Measurements from ENCODE around the gene FMO1. TPM values are rescaled to one million over a fixed set of nuclear protein-coding genes. Genes with fewer than 3 reads are reported as not detected.

The FMO1 gene
- total and polyA plus RNA-seq, 7 experiments from 2014 or later: not detected

GRCh38 chr1:171257607-171258076 lies 9.3 kb downstream of the FMO1 start:
- Mint-ChIP-seq H3K4me3 (no peak overlapping the region), H3K36me3 (no peaks in the 10 kb centered on the region), H3K27me3 (peaks cover 17 to 29% (median 23%) of the 10 kb centered on the region in 5 donors), H3K4me1 (peaks cover 0 to 7% (median 0%) of the 10 kb centered on the region in 7 donors), H3K27ac (no peak overlapping the region), H3K9me3 (peaks cover 0 to 2% (median 0%) of the 10 kb centered on the region in 11 donors)
- Histone ChIP-seq H3K4me3 (ENCODE audit: low read length) (no peak overlapping the region), H3K9me3 (ENCODE audit: control insufficient read depth in 2 of 3, low read length in 3 of 3) (no peaks in the 10 kb centered on the region), H3K27ac (ENCODE audit: low read depth, low read length) (no peak overlapping the region), H3K4me1 (ENCODE audit: control insufficient read depth in 2 of 2, insufficient read depth in 2 of 2, low read length in 2 of 2) (no peaks in the 10 kb centered on the region), H3K36me3 (ENCODE audit: control insufficient read depth in 2 of 3, insufficient read depth in 3 of 3, low read length in 3 of 3) (no peaks in the 10 kb centered on the region), H3K27me3 (ENCODE audit: control insufficient read depth in 2 of 2, insufficient read depth in 2 of 2, low read length in 2 of 2) (no peaks in the 10 kb centered on the region)
- ChIA-PET POLR2A (no interaction called here), CTCF (no interaction called here)
- no peak for DNase-seq
- no peak for ATAC-seq
- intact Hi-C loops (cut with micrococcal nuclease): no loop called here

- Histone ChIP-seq H3K4me1 (ENCODE audit: control insufficient read depth in 2 of 2, insufficient read depth in 2 of 2, low read length in 2 of 2) (no peaks in the 10 kb centered on the region), H3K4me3 (ENCODE audit: low read length) (no peak overlapping the region), H3K27ac (ENCODE audit: low read depth, low read length) (no peak overlapping the region), H3K36me3 (ENCODE audit: control insufficient read depth in 2 of 3, insufficient read depth in 3 of 3, low read length in 3 of 3) (no peaks in the 10 kb centered on the region), H3K9me3 (ENCODE audit: control insufficient read depth in 2 of 3, low read length in 3 of 3) (no peaks in the 10 kb centered on the region), H3K27me3 (ENCODE audit: control insufficient read depth in 2 of 2, insufficient read depth in 2 of 2, low read length in 2 of 2) (no peaks in the 10 kb centered on the region)
- H3K9me3 Mint-ChIP-seq: peaks cover 0 to 2% (median 0%) of the 10 kb centered on the region in 11 donors
- ChIA-PET CTCF (no interaction called here), POLR2A (no interaction called here)
- no peaks in the 10 kb centered on the region for H3K4me1 Mint-ChIP-seq
- no peak for ATAC-seq
- intact Hi-C loops (cut with micrococcal nuclease): no loop called here
- H3K36me3 Mint-ChIP-seq: no peaks in the 10 kb centered on the region
- no peak overlapping the region for H3K4me3 Mint-ChIP-seq
- peaks cover 10 to 22% (median 16%) of the 10 kb centered on the region in 5 donors for H3K27me3 Mint-ChIP-seq
- no peak overlapping the region for H3K27ac Mint-ChIP-seq
- DNase-seq: no peak
Measured at GRCh38 chr1:171258429-171258828, 10.1 kb downstream of the FMO1 start.

- Mint-ChIP-seq H3K4me3 (no peak overlapping the region), H3K27ac (no peak overlapping the region), H3K9me3 (peaks cover 0 to 2% (median 0%) of the 10 kb centered on the region in 11 donors), H3K27me3 (peaks cover 7 to 25% (median 16%) of the 10 kb centered on the region in 5 donors), H3K36me3 (no peaks in the 10 kb centered on the region), H3K4me1 (no peaks in the 10 kb centered on the region)
- H3K4me3 ChIP-seq (ENCODE audit: low read length): no peak overlapping the region
- ChIA-PET POLR2A (no interaction called here), CTCF (no interaction called here)
- no peaks in the 10 kb centered on the region for H3K27me3 ChIP-seq (ENCODE audit: control insufficient read depth in 2 of 2, insufficient read depth in 2 of 2, low read length in 2 of 2)
- intact Hi-C loops (cut with micrococcal nuclease): no loop called here
- ATAC-seq: no peak
- DNase-seq: no peak
- no peaks in the 10 kb centered on the region for H3K4me1 ChIP-seq (ENCODE audit: control insufficient read depth in 2 of 2, insufficient read depth in 2 of 2, low read length in 2 of 2)
- no peaks in the 10 kb centered on the region for H3K9me3 ChIP-seq (ENCODE audit: control insufficient read depth in 2 of 3, low read length in 3 of 3)
- no peaks in the 10 kb centered on the region for H3K36me3 ChIP-seq (ENCODE audit: control insufficient read depth in 2 of 3, insufficient read depth in 3 of 3, low read length in 3 of 3)
- H3K27ac ChIP-seq (ENCODE audit: low read depth, low read length): no peak overlapping the region
Measured at GRCh38 chr1:171258943-171259342, 10.6 kb downstream of the FMO1 start.

- ATAC-seq: no peak
- H3K27ac Mint-ChIP-seq: no peak overlapping the region
- no peaks in the 10 kb centered on the region for H3K4me1 Mint-ChIP-seq
- no peaks in the 10 kb centered on the region for H3K9me3 Mint-ChIP-seq
- no peak overlapping the region for H3K4me3 ChIP-seq (ENCODE audit: low read length)
- intact Hi-C loops (cut with micrococcal nuclease): no loop called here
- H3K27me3 ChIP-seq (ENCODE audit: control insufficient read depth in 2 of 2, insufficient read depth in 2 of 2, low read length in 2 of 2): no peaks in the 10 kb centered on the region
- H3K4me1 ChIP-seq (ENCODE audit: control insufficient read depth in 2 of 2, insufficient read depth in 2 of 2, low read length in 2 of 2): no peaks in the 10 kb centered on the region
- no peaks in the 10 kb centered on the region for H3K9me3 ChIP-seq (ENCODE audit: control insufficient read depth in 2 of 3, low read length in 3 of 3)
- POLR2A ChIA-PET: no interaction called here
- H3K36me3 Mint-ChIP-seq: no peaks in the 10 kb centered on the region
- no peak overlapping the region for H3K4me3 Mint-ChIP-seq
- H3K27ac ChIP-seq (ENCODE audit: low read depth, low read length): no peak overlapping the region
- CTCF ChIA-PET: no interaction called here
- H3K27me3 Mint-ChIP-seq: peaks cover 0 to 11% (median 0%) of the 10 kb centered on the region in 5 donors
- no peaks in the 10 kb centered on the region for H3K36me3 ChIP-seq (ENCODE audit: control insufficient read depth in 2 of 3, insufficient read depth in 3 of 3, low read length in 3 of 3)
- no peak for DNase-seq
Measured at GRCh38 chr1:171261336-171261735, 13.0 kb downstream of the FMO1 start.

DNA sequence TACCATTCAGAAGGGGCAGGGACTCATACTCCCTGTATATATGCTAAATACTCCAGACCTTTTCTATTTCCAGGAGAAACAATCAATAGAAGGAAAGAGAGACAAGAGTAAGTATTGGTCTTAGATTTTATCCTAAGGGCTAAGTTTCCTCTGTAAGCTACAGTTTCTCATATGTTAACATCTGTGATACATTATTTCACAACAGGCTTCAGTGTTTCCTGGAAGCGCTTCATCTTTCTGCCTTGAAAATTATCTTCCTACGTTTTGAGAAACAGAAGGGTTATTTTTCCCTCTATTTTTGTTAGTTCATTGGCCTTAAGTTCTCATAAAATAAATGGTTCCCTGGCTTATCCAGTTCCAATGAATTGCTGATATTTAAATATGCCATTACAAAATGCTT lies 15.6 kb downstream of the FMO1 start:
- Histone ChIP-seq H3K27me3 (ENCODE audit: control insufficient read depth in 2 of 2, insufficient read depth in 2 of 2, low read length in 2 of 2) (no peaks in the 10 kb centered on the region), H3K9me3 (ENCODE audit: control insufficient read depth in 2 of 3, low read length in 3 of 3) (no peaks in the 10 kb centered on the region), H3K36me3 (ENCODE audit: control insufficient read depth in 2 of 3, insufficient read depth in 3 of 3, low read length in 3 of 3) (no peaks in the 10 kb centered on the region), H3K27ac (ENCODE audit: low read depth, low read length) (no peak overlapping the region), H3K4me3 (ENCODE audit: low read length) (no peak overlapping the region), H3K4me1 (ENCODE audit: control insufficient read depth in 2 of 2, insufficient read depth in 2 of 2, low read length in 2 of 2) (no peaks in the 10 kb centered on the region)
- Mint-ChIP-seq H3K4me1 (no peaks in the 10 kb centered on the region), H3K36me3 (no peaks in the 10 kb centered on the region), H3K9me3 (no peaks in the 10 kb centered on the region), H3K4me3 (no peak overlapping the region), H3K27ac (no peak overlapping the region), H3K27me3 (peaks cover 6 to 17% (median 7%) of the 10 kb centered on the region in 5 donors)
- ChIA-PET CTCF (no interaction called here), POLR2A (no interaction called here)
- ATAC-seq: no peak
- intact Hi-C loops (cut with micrococcal nuclease): no loop called here
- DNase-seq: no peak

- Histone ChIP-seq H3K27me3 (ENCODE audit: control insufficient read depth in 2 of 2, insufficient read depth in 2 of 2, low read length in 2 of 2) (no peaks in the 10 kb centered on the region), H3K4me1 (ENCODE audit: control insufficient read depth in 2 of 2, insufficient read depth in 2 of 2, low read length in 2 of 2) (no peaks in the 10 kb centered on the region), H3K36me3 (ENCODE audit: control insufficient read depth in 2 of 3, insufficient read depth in 3 of 3, low read length in 3 of 3) (no peaks in the 10 kb centered on the region), H3K4me3 (ENCODE audit: low read length) (no peak overlapping the region), H3K27ac (ENCODE audit: low read depth, low read length) (no peak overlapping the region), H3K9me3 (ENCODE audit: control insufficient read depth in 2 of 3, low read length in 3 of 3) (no peaks in the 10 kb centered on the region)
- H3K27me3 Mint-ChIP-seq: peaks cover 7 to 21% (median 13%) of the 10 kb centered on the region in 5 donors
- intact Hi-C loops (cut with micrococcal nuclease): no loop called here
- no peak overlapping the region for H3K4me3 Mint-ChIP-seq
- POLR2A ChIA-PET: no interaction called here
- H3K4me1 Mint-ChIP-seq: no peaks in the 10 kb centered on the region
- no peaks in the 10 kb centered on the region for H3K9me3 Mint-ChIP-seq
- no peaks in the 10 kb centered on the region for H3K36me3 Mint-ChIP-seq
- CTCF ChIA-PET: no interaction called here
- ATAC-seq: no peak
- H3K27ac Mint-ChIP-seq: no peak overlapping the region
- no peak for DNase-seq
Measured at GRCh38 chr1:171265686-171266085, 17.4 kb downstream of the FMO1 start.

DNA sequence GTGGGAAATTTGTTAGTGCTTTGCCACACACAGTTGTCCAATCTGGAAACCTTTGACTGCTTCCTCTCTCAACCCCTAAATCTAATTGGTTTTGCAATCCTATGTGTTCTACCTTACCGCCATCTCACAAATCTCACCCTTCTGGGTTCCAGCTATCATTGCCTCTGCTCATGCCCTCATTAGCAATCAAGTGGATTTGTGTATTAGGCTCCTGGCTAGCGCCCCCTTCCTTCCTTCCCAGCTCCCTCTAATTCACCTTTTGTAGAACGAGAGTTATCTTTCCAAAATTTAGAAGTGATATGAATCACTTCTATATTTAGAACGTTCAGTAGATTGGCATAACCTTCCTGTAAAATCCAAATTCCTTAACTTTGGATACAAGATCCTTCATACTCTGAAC lies 18.6 kb downstream of the FMO1 start:
- CTCF ChIA-PET: no interaction called here
- H3K9me3 Mint-ChIP-seq: peaks cover 0 to 9% (median 0%) of the 10 kb centered on the region in 11 donors

More for the DNA sequence above, 18.6 kb downstream of the FMO1 start:
- no peak overlapping the region for H3K27ac ChIP-seq (ENCODE audit: low read depth, low read length)
- Mint-ChIP-seq H3K4me3 (no peak overlapping the region), H3K27me3 (peaks cover 7 to 27% (median 16%) of the 10 kb centered on the region in 5 donors), H3K36me3 (peaks cover 0 to 5% (median 0%) of the 10 kb centered on the region in 5 donors), H3K4me1 (no peaks in the 10 kb centered on the region), H3K27ac (no peak overlapping the region)
- no peaks in the 10 kb centered on the region for H3K9me3 ChIP-seq (ENCODE audit: control insufficient read depth in 2 of 3, low read length in 3 of 3)
- no peak overlapping the region for H3K4me3 ChIP-seq (ENCODE audit: low read length)
- DNase-seq (no peak), ATAC-seq (no peak)
- POLR2A ChIA-PET: no interaction called here
- H3K4me1 ChIP-seq (ENCODE audit: control insufficient read depth in 2 of 2, insufficient read depth in 2 of 2, low read length in 2 of 2): no peaks in the 10 kb centered on the region
- intact Hi-C loops (cut with micrococcal nuclease): no loop called here
- H3K27me3 ChIP-seq (ENCODE audit: control insufficient read depth in 2 of 2, insufficient read depth in 2 of 2, low read length in 2 of 2): no peaks in the 10 kb centered on the region
- H3K36me3 ChIP-seq (ENCODE audit: control insufficient read depth in 2 of 3, insufficient read depth in 3 of 3, low read length in 3 of 3): no peaks in the 10 kb centered on the region
